Measurements from ENCODE around the gene AMFR. TPM values are rescaled to one million over a fixed set of nuclear protein-coding genes. Genes with fewer than 3 reads are reported as not detected.
"Not testable (repeated sequence)": the region's sequence is repeated elsewhere in the genome, so short reads cannot be mapped to it uniquely, and the experiment has no call there.

AMFR gene
- total RNA-seq, 1 donor from 2014 or later: 136 TPM

DNA sequence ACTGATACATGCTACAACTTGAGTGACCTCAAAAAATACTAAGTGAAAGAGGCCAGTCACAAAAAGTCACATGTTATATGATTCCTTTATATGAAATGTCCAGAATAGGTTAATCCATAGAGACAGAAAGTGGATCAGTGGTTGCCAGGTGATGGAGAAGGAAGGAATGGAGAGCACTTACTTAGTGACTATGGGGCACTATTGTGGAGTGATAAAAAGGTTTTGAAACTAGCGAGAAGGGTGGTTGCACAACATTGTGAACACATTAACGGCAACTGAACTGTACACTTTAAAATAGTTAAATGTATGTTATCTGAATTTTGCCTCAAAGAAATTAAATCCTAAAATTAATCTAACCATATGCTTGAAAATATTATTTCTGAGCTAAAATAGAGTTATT lies 25.9 kb downstream of the AMFR start:
- Mint-ChIP-seq H3K27ac (ENCODE audit: unreplicated experiment) (no peak overlapping the region), H3K4me1 (ENCODE audit: unreplicated experiment) (peaks cover 2% of the 10 kb centered on the region), H3K9me3 (ENCODE audit: unreplicated experiment) (no peaks in the 10 kb centered on the region), H3K4me3 (ENCODE audit: unreplicated experiment) (no peak overlapping the region), H3K36me3 (ENCODE audit: unreplicated experiment) (peaks cover 52% of the 10 kb centered on the region), H3K27me3 (ENCODE audit: unreplicated experiment) (no peaks in the 10 kb centered on the region)
- DNase-seq (ENCODE audit: extremely low spot score, unreplicated experiment): no peak
- TF ChIP-seq, protein P1, sequence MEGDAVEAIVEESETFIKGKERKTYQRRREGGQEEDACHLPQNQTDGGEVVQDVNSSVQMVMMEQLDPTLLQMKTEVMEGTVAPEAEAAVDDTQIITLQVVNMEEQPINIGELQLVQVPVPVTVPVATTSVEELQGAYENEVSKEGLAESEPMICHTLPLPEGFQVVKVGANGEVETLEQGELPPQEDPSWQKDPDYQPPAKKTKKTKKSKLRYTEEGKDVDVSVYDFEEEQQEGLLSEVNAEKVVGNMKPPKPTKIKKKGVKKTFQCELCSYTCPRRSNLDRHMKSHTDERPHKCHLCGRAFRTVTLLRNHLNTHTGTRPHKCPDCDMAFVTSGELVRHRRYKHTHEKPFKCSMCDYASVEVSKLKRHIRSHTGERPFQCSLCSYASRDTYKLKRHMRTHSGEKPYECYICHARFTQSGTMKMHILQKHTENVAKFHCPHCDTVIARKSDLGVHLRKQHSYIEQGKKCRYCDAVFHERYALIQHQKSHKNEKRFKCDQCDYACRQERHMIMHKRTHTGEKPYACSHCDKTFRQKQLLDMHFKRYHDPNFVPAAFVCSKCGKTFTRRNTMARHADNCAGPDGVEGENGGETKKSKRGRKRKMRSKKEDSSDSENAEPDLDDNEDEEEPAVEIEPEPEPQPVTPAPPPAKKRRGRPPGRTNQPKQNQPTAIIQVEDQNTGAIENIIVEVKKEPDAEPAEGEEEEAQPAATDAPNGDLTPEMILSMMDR (IDR thresholded peaks at IDR 0.05): no peak

DNA sequence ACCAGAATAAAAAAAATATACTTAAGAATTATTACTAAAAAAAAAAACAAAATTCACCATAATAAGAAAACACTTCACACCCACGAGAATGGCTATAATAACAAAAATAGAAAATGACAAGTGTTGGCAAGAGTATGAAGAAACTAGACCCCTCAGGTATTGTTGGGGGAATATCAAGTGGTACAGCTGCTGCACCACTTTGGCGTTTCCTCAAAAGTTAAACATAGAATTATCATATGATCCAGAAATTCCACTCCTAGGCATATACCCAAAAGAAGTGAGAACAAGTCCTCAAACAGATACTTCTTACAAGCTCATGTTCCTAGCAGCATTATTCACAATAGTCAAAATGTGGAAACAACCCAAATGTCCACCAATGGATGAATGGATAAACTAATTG lies 26.3 kb downstream of the AMFR start:
- Mint-ChIP-seq H3K4me3 (ENCODE audit: unreplicated experiment) (no peak overlapping the region), H3K27me3 (ENCODE audit: unreplicated experiment) (no peaks in the 10 kb centered on the region), H3K27ac (ENCODE audit: unreplicated experiment) (no peak overlapping the region), H3K36me3 (ENCODE audit: unreplicated experiment) (peaks cover 49% of the 10 kb centered on the region), H3K4me1 (ENCODE audit: unreplicated experiment) (peaks cover 2% of the 10 kb centered on the region), H3K9me3 (ENCODE audit: unreplicated experiment) (no peaks in the 10 kb centered on the region)
- DNase-seq (ENCODE audit: extremely low spot score, unreplicated experiment): no peak
- TF ChIP-seq, protein P1 (IDR thresholded peaks at IDR 0.05): no peak

DNA sequence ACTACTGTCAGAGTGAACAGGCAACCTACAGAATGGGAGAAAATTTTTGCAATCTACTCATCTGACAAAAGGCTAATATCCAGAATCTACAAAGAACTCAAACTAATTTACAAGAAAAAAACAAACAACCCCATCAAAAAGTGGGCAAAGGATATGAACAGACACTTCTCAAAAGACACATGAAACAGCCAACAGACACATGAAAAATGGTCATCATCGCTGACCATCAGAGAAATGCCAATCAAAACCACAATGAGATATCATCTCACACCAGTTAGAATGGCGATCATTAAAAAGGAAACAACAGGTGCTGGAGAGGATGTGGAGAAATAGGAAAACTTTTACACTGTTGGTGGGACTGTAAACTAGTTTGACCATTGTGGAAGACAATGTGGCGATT lies 28.6 kb downstream of the AMFR start:
- not testable (repeated sequence) for H3K4me1 Mint-ChIP-seq (ENCODE audit: unreplicated experiment); H3K27me3 Mint-ChIP-seq (ENCODE audit: unreplicated experiment); H3K9me3 Mint-ChIP-seq (ENCODE audit: unreplicated experiment); DNase-seq (ENCODE audit: extremely low spot score, unreplicated experiment); H3K4me3 Mint-ChIP-seq (ENCODE audit: unreplicated experiment); H3K27ac Mint-ChIP-seq (ENCODE audit: unreplicated experiment)
- peaks cover 50% of the 10 kb centered on the region for H3K36me3 Mint-ChIP-seq (ENCODE audit: unreplicated experiment)

DNA sequence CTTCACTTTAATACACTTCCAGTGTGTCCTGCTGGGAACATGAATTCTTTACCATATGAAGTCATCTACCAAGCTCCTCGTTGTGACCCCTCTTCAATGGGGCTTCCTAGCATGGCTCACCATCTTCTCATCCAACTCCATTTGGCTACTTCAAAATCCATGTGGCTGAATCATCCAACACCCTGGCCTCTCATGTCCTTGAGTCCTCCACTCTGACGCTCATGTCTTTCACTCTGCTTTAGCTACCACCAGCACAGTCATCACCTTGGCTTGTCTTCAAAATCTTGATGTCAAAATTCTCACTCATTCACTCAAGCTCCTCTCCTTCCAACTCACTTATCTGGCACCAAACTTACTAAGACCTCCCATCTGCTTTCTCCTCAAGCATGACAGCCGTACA lies 35.8 kb downstream of the AMFR start:
- H3K27ac Mint-ChIP-seq (ENCODE audit: unreplicated experiment): no peak overlapping the region
- DNase-seq (ENCODE audit: extremely low spot score, unreplicated experiment): no peak
- peaks cover 5% of the 10 kb centered on the region for H3K4me1 Mint-ChIP-seq (ENCODE audit: unreplicated experiment)
- H3K36me3 Mint-ChIP-seq (ENCODE audit: unreplicated experiment): peaks cover 64% of the 10 kb centered on the region
- peaks cover 3% of the 10 kb centered on the region for H3K9me3 Mint-ChIP-seq (ENCODE audit: unreplicated experiment)
- H3K27me3 Mint-ChIP-seq (ENCODE audit: unreplicated experiment): no peaks in the 10 kb centered on the region
- TF ChIP-seq, protein P1 (IDR thresholded peaks at IDR 0.05): no peak
- H3K4me3 Mint-ChIP-seq (ENCODE audit: unreplicated experiment): no peak overlapping the region

DNA sequence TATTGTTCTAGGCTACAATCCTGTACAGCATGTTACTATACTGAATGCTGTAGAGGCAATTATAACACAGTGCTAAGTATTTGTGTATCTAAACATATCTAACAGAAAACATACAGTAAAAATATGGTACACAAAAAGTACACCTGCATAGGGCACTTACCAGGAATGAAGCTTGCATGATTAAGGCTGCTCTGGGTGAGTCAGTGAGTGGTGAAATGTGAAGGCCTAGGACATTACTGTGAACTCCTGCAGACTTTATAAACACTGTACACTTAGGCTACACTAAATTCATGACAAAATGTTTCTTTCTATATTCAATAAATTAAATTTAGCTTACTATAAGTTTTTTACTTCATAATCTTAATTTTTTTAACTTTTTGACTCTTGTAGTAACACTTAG lies 37.1 kb downstream of the AMFR start:
- TF ChIP-seq, protein P1 (IDR thresholded peaks at IDR 0.05): no peak
- H3K4me3 Mint-ChIP-seq (ENCODE audit: unreplicated experiment): no peak overlapping the region
- H3K36me3 Mint-ChIP-seq (ENCODE audit: unreplicated experiment): peaks cover 68% of the 10 kb centered on the region
- peaks cover 3% of the 10 kb centered on the region for H3K9me3 Mint-ChIP-seq (ENCODE audit: unreplicated experiment)
- no peak for DNase-seq (ENCODE audit: extremely low spot score, unreplicated experiment)
- peaks cover 10% of the 10 kb centered on the region for H3K4me1 Mint-ChIP-seq (ENCODE audit: unreplicated experiment)
- H3K27me3 Mint-ChIP-seq (ENCODE audit: unreplicated experiment): no peaks in the 10 kb centered on the region
- no peak overlapping the region for H3K27ac Mint-ChIP-seq (ENCODE audit: unreplicated experiment)

DNA sequence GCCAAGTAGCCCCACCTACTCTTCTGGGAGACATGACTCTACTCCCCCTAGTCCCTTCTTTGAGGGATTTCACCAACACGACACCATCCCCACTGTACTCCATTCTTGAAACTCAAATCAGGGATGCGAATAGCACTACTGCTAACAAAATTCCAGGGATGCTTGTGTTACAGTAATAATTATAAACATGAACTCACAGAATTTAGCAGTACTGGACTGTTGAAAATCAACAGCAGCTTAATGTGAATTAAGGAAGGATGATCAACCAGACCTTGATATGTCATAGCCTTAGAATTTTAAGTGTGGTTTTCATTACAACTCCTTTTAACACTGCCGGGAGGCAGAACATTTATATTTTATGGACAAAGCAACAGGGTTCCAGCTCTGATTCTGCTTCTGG lies 37.9 kb downstream of the AMFR start:
- peaks cover 14% of the 10 kb centered on the region for H3K4me1 Mint-ChIP-seq (ENCODE audit: unreplicated experiment)

More for the DNA sequence above, 37.9 kb downstream of the AMFR start:
- TF ChIP-seq, protein P1 (IDR thresholded peaks at IDR 0.05): no peak
- no peak for DNase-seq (ENCODE audit: extremely low spot score, unreplicated experiment)
- Mint-ChIP-seq H3K4me3 (ENCODE audit: unreplicated experiment) (no peak overlapping the region), H3K9me3 (ENCODE audit: unreplicated experiment) (peaks cover 4% of the 10 kb centered on the region), H3K27me3 (ENCODE audit: unreplicated experiment) (no peaks in the 10 kb centered on the region), H3K36me3 (ENCODE audit: unreplicated experiment) (peaks cover 69% of the 10 kb centered on the region), H3K27ac (ENCODE audit: unreplicated experiment) (no peak overlapping the region)

Measured in osteocyte (in vitro differentiated cells).